ENCODE measurements around the gene IMPDH2.

Gene IMPDH2

GRCh38 chr3:49005303-49005680 lies 23.9 kb downstream of the IMPDH2 start:
- no peak for DNase-seq

- no peak for DNase-seq
Measured at GRCh38 chr3:49004352-49005302, 24.6 kb downstream of the IMPDH2 start.

DNA sequence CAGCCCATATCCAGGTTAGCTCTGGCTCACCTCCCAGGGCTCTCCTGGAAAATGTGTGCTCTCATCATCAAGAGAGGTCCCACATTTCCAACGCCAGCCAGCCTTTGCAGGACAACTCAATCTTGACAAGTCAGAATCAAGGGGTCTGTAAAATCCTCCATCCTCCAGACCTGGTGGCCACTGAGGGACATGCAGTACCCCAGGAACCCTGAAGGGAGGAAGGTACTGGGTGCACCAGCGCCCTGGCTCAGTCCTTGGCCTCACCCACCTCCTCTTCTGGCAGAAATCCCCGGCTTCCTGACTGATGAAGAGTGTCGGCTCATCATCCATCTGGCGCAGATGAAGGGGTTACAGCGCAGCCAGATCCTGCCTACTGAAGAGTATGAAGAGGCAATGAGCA lies 28.0 kb downstream of the IMPDH2 start:
- no peak for DNase-seq

DNA sequence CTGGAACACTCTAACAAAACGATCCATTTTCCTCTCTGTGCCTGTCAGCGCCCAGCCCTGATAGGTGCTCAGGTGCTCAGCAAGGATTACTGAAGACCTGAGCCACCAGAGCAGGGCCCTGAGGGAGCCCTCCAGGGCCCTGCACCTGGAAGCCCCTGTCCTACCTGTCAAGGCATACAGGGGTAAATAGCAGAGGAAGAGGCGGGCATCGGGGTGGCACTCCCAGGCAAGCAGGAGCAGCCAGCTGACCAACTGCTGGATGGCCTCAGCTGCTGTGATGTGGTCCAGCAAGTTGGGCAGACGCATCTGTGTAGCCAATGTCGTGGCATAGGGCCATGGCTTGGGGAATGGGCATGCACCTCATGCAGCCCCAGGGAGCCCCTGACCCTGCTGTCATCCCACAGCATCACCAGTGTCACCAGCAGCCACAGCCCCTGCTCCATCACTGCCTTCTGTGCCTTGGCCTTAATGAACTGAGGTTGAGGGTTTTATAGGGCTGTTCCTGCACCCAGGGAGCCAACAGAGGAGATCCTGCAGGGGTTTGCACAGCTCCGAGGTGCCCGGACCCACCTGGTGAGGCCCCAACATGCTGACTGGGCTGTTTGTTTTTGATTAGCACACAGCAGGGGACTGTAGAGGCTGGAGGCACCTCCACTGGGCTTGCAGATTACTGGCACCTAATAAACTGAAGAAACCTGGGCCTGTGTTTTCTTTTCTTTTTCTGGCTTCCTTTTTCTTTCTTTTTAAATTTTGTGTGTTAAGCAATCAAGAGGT lies 29.9 kb downstream of the IMPDH2 start:
- no peak for DNase-seq

- no peak for DNase-seq
Measured at GRCh38 chr3:48997714-48998637, 31.2 kb downstream of the IMPDH2 start.

- no peak for DNase-seq
Measured at GRCh38 chr3:48997102-48997635, 32.0 kb downstream of the IMPDH2 start.

GRCh38 chr3:48996640-48997039 lies 32.6 kb downstream of the IMPDH2 start:
- DNase-seq, result no peak

- DNase-seq, result no peak
Measured at GRCh38 chr3:48993834-48994233, 35.4 kb downstream of the IMPDH2 start.

DNA sequence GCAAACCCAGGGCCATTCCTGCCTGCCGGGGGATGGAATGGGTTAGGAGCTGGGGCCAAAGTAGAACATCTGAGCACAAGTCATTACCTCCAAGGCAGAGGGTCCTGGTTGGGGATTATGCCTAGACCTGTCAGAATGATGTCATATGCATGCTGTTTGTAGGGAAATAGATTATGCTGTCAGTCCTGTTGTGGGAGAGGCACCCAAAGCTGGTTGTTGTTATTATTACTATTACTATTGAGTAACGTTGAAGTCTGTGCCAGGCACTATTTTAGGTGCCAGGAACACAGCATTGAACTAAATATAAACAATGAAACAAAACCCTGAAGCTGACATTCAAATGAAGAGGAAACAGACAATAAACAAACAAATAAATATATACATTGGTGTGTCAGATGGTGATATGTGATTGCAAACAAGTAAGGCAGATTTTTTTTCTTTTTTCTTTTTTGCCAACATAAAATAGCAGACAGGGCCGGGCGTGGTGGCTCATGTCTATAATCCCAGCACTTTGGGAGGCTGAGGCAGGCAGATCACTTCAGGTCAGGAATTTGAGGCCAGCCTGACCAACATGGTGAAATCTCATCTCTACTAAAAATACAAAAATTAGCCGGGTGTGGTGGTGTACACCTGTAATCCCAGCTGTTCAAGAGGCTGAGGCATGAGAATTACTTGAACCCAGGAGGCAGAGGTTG lies 37.2 kb downstream of the IMPDH2 start:
- no peak for DNase-seq

GRCh38 chr3:48990636-48991469 lies 38.3 kb downstream of the IMPDH2 start:
- peak; percentile 21 to 60 for DNase-seq

- peak; percentile 78 to 80 for DNase-seq
Measured at GRCh38 chr3:48989796-48990635, 39.2 kb downstream of the IMPDH2 start, which contains the start of gene P4HTM. P4HTM (plus strand) TSS chr3:48990241; CDS start chr3:48990257, 16 bp downstream.

DNA sequence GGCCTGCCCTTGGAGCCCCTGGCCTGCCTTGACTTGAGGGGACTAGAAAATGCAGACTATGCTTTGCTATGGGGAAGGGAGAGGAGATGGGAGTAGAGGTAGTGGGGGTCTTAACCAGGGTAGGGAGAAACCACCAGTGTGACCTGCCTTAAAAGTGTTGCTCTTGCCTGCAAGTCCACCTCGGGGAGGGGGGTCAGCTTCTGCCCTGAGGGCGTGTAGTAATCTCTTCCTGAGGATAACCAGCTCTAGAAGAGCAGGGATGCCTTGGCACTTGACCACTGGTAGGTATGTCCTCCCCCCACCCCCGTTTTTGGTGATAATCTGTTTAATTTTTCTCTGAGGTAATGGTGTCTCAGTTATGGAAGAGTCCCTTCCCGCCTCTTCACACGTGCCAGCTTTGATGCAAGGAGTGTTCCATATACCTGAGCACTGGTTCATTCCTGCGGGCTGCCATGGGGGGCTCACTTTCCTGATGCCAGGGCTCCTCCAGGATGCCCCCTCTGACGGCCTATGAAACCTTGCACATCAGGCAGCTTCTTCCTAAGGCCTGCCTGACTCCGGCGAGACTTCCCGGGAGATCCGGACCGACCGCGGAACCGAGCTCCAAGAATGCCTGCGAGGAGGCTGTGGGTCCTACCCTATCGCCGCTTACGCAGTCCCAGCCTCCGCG lies 39.9 kb downstream of the IMPDH2 start:
- DNase-seq, result no peak

DNA sequence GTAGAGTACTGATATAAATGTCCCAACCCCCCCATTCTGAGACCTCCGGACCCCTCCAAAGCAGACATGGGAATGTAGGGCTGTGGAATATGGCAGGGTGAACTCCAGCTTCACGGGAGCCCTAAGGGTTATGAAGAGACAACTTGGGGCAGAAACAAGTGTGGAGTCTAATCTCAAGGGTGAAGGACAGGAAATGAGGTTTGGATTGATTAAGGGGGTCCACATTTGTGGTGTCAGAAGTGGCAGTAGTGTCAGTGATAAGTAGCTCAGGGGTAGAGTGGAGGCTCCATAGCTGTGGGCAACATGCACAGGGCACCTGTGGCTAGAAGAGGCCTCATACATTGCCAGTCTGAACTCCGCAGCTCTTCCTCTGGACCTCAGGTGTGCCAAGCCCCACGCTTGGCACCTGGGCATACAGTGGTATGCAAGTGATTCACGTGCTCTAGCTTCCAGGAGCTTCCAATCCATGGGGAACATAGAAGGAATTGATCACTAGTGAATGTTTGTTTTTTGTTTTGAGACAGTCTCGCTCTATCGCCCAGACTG lies 43.3 kb downstream of the IMPDH2 start:
- no peak for DNase-seq

DNA sequence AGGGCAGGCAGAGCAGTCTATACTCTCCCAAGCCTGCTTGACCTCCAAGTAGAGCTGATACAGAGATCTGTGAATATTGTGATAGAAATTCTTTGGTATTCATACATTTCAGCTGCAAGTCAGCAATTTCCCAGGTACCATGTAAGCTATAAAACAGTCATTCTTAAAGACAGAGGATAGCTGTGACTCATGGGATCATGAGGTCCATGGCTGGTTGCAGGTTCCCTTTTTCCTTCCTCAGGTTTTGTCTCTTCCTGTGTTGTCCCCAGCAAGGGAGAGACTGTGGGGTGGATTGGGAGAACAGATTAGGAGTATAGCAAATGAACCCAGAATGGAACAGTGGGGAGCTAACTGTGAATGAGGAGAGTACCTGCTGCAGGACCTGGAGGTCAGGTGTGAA lies 44.5 kb downstream of the IMPDH2 start:
- DNase-seq, result peak in 1 of 2 experiments; percentile 30

GRCh38 chr3:48983096-48983495 lies 46.1 kb downstream of the IMPDH2 start:
- DNase-seq, result no peak

GRCh38 chr3:48982686-48983085 lies 46.5 kb downstream of the IMPDH2 start:
- no peak for DNase-seq

- DNase-seq, result no peak
Measured at GRCh38 chr3:48982016-48982415, 47.2 kb downstream of the IMPDH2 start.

DNA sequence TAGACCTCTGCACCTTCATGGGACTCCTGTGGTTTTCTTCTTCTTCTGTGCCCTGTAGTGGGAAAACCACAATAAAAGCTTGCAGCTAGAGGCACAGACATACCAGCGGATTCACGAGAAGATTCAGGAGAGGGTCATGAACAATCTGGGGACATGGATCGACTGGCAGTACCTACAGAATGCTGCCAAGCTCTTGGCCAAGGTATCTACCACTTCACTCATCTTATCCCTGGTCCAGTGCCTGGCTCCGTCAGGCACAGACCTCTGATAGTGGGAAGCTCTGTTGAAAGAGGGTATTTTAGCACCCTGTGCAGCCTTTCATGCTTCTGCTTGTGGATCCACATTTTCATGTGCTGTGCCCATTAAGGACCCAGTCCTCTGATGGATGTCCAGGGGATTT lies 48.9 kb downstream of the IMPDH2 start:
- no peak for DNase-seq

GRCh38 chr3:48979451-48979850 lies 49.7 kb downstream of the IMPDH2 start:
- DNase-seq, result no peak
